ENCODE data around the gene MOGAT1. TPM values are rescaled to one million over a fixed set of nuclear protein-coding genes. Genes with fewer than 3 reads are reported as not detected.
A peak's percentile ranks its signal among the peaks of the same experiment; 100 is the strongest.

Gene MOGAT1
- total and polyA plus RNA-seq, 2 of the 13 experiments (the other 11 are each of a cell fraction or from before 2014, with no cell fraction given): 0.98 to 4.3 TPM

DNA sequence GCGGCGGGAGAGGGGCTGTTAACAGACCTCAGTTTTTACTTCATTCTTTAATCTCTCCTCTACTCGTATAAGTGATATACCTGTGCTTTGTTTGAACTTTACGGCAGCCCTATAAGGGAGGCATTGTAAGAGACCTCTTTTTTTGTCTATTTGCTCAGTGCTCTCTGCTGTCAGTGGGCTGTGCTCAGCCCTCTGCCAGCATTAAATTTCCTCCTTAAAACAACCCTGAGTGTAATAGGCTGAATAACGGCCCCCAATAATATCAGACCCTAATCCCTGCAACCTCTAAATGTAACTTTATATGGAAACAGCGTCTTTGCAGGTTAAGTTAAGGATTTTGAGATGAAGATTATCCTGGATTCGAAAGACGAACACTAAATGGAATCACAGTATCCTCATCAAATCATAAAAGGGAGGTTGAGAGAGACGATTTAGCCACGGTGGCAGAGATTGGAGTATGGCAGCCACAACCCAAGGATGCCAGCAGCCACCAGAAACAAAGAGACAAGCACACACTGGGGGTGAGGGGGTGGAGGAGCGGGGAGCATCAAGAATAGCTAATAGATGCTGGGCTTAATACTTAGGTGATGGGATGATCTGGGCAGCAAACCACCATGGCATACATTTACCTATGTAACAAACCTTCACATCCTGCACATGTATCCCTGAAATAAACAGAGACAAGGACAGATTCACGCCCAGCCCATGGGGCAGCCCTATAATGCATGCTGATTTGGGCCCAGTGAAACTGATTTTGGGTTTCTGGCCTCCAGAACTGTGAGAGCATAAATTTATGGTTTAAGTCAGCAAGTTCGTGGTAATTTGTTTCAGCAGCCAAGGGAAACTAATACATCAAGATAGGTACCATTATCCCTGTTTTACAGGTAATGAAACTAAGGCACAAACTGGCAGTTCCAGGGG is 14.7 kb upstream of the MOGAT1 start:
- H3K9ac ChIP-seq (ENCODE audit: insufficient read depth, low read depth, low read length): peak overlapping the region; percentile 97
- BruUV-seq (replicated peaks): TSS peak; percentile 97
- POLR2A ChIA-PET: interaction anchor here (1.0 to 3.2 kb wide), 3 partner anchors 14 to 42 kb away, joined by 4 to 14 read pairs (median 5); partner anchors contain the start of gene MOGAT1
- peak overlapping the region; percentile 68 for H2AFZ ChIP-seq (ENCODE audit: low read length)
- peaks cover 0 to 4% of the 10 kb centered on the region in 2 experiments; a peak in 1 of 5 replicates for H3K27me3 ChIP-seq (ENCODE audit: control insufficient read depth in 1 of 2, insufficient read depth in 2 of 2, low read length in 2 of 2)
- no peaks in the 10 kb centered on the region for H4K20me1 ChIP-seq (ENCODE audit: insufficient read depth, low read length)
- peaks cover 31% of the 10 kb centered on the region for H3K4me1 ChIP-seq (ENCODE audit: insufficient read depth, low read length)
- H3K9me3 ChIP-seq (ENCODE audit: low read length): no peaks in the 10 kb centered on the region
- 24% methylated on average over 13 of the region's 13 CpGs for WGBS (ENCODE audit: low lambda C conversion rate)
- peak overlapping the region; percentile 83 for H3K4me2 ChIP-seq (ENCODE audit: low read depth, low read length)
- H3K79me2 ChIP-seq (ENCODE audit: insufficient read depth, low read length): peaks cover 41% of the 10 kb centered on the region
- ATAC-seq (peak; percentile 78), FAIRE-seq (peak; percentile 67), DNase-seq (ENCODE audit: low spot score) (no peak)
- H3K4me3 ChIP-seq (replicated peaks in 1 of 3; ENCODE audit: insufficient read depth in 1 of 3, low read depth in 2 of 3, low read length in 3 of 3): peak overlapping the region; percentile 86 to 95 (median 87)
- H3K36me3 ChIP-seq (replicated peaks in 1 of 2; ENCODE audit: control insufficient read depth in 1 of 2, insufficient read depth in 2 of 2, low read length in 2 of 2): no peaks in the 10 kb centered on the region
- in situ Hi-C loops (cut with HindIII; ENCODE audit: extremely low pct_ligation_motif_present, low pct_unique_long_range_greater_than_20kb) (no loop called here), intact Hi-C loops (cut with micrococcal nuclease; ENCODE audit: unreplicated experiment) (loop anchor here (1.0 kb wide), 1 partner anchor 15 kb away; the partner anchor contains the start of gene MOGAT1)
- CTCF ChIA-PET (ENCODE audit: low intra/inter-chr PET ratio, low total read pairs): interaction anchor here (1.5 kb wide), 1 partner anchor 34 kb away, joined by 4 read pairs; no protein-coding TSS in a partner anchor
- peak overlapping the region; percentile 97 for H3K27ac ChIP-seq (ENCODE audit: extremely low read length, insufficient read depth, low read length)
- TF ChIP-seq, protein P1, sequence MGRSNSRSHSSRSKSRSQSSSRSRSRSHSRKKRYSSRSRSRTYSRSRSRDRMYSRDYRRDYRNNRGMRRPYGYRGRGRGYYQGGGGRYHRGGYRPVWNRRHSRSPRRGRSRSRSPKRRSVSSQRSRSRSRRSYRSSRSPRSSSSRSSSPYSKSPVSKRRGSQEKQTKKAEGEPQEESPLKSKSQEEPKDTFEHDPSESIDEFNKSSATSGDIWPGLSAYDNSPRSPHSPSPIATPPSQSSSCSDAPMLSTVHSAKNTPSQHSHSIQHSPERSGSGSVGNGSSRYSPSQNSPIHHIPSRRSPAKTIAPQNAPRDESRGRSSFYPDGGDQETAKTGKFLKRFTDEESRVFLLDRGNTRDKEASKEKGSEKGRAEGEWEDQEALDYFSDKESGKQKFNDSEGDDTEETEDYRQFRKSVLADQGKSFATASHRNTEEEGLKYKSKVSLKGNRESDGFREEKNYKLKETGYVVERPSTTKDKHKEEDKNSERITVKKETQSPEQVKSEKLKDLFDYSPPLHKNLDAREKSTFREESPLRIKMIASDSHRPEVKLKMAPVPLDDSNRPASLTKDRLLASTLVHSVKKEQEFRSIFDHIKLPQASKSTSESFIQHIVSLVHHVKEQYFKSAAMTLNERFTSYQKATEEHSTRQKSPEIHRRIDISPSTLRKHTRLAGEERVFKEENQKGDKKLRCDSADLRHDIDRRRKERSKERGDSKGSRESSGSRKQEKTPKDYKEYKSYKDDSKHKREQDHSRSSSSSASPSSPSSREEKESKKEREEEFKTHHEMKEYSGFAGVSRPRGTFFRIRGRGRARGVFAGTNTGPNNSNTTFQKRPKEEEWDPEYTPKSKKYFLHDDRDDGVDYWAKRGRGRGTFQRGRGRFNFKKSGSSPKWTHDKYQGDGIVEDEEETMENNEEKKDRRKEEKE (IDR thresholded peaks at IDR 0.05): no peak
- 0 out of 2 replicates have a peak, but pooled peaks have one; percentile 15 for TF ChIP-seq MZF1 (CRISPR knock-in tag; IDR thresholded peaks at IDR 0.05; ENCODE audit: borderline replicate concordance)
- 0 out of 2 replicates have a peak, but pooled peaks have one; percentile 28 for TF ChIP-seq NFATC3 (CRISPR knock-in tag; IDR thresholded peaks at IDR 0.05)
- TF ChIP-seq NR2F1 (CRISPR knock-in tag; IDR thresholded peaks at IDR 0.05): no peak
- no peak for TF ChIP-seq E2F5 (CRISPR knock-in tag; conservative IDR thresholded peaks at IDR 0.05)
- TF ChIP-seq, protein P2, sequence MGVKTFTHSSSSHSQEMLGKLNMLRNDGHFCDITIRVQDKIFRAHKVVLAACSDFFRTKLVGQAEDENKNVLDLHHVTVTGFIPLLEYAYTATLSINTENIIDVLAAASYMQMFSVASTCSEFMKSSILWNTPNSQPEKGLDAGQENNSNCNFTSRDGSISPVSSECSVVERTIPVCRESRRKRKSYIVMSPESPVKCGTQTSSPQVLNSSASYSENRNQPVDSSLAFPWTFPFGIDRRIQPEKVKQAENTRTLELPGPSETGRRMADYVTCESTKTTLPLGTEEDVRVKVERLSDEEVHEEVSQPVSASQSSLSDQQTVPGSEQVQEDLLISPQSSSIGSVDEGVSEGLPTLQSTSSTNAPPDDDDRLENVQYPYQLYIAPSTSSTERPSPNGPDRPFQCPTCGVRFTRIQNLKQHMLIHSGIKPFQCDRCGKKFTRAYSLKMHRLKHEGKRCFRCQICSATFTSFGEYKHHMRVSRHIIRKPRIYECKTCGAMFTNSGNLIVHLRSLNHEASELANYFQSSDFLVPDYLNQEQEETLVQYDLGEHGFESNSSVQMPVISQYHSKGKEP (CRISPR knock-in tag; IDR thresholded peaks at IDR 0.05): no peak
- no peak for TF ChIP-seq ZSCAN9 (CRISPR knock-in tag; IDR thresholded peaks at IDR 0.05; ENCODE audit: borderline replicate concordance)
- TF ChIP-seq ZNF430 (CRISPR knock-in tag; IDR thresholded peaks at IDR 0.05): no peak
- no peak; the same call in 1 of the 2 replicates for TF ChIP-seq ZNF772 (CRISPR knock-in tag; IDR thresholded peaks at IDR 0.05)
- TF ChIP-seq ZSCAN22 (CRISPR knock-in tag; IDR thresholded peaks at IDR 0.05): no peak
- TF ChIP-seq, protein P3, sequence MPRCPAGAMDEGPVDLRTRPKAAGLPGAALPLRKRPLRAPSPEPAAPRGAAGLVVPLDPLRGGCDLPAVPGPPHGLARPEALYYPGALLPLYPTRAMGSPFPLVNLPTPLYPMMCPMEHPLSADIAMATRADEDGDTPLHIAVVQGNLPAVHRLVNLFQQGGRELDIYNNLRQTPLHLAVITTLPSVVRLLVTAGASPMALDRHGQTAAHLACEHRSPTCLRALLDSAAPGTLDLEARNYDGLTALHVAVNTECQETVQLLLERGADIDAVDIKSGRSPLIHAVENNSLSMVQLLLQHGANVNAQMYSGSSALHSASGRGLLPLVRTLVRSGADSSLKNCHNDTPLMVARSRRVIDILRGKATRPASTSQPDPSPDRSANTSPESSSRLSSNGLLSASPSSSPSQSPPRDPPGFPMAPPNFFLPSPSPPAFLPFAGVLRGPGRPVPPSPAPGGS (CRISPR knock-in tag; IDR thresholded peaks at IDR 0.05): 0 out of 2 replicates have a peak, but pooled peaks have one; percentile 49
- peak; percentile 10; the same call in 1 of the 2 replicates for TF ChIP-seq THYN1 (CRISPR knock-in tag; IDR thresholded peaks at IDR 0.05; ENCODE audit: borderline replicate concordance, low read depth)
- 0 out of 2 replicates have a peak, but pooled peaks have one; percentile 19 for TF ChIP-seq ZBTB20 (CRISPR knock-in tag; IDR thresholded peaks at IDR 0.05; ENCODE audit: borderline replicate concordance, low read depth)
- peak; percentile 84; the same call in 1 of the 2 replicates for TF ChIP-seq TGIF2 (CRISPR knock-in tag; IDR thresholded peaks at IDR 0.05)

Measured in HepG2 (cell line).